GM21526 (cell line): ENCODE measurements around the gene LACTBL1.
A peak's percentile ranks its signal among the peaks of the same experiment; 100 is the strongest.

ENCODE experiments used
- ATAC-seq: cut with Tn5 transposase; IDR thresholded peaks from one replicate; pipeline ENCODE4 v1.9.1; 2021; ENCODE audit warnings: moderate library complexity; ENCODE audit not compliant: unreplicated experiment, low FRiP score

LACTBL1 gene

GRCh38 chr1:22976461-22977243 lies 4.0 kb upstream of the LACTBL1 start:
- peak; percentile 63 for ATAC-seq

GRCh38 chr1:22976127-22976460 lies 3.4 kb upstream of the LACTBL1 start:
- ATAC-seq: no peak

- no peak for ATAC-seq
Observed at GRCh38 chr1:22975694-22976093, 3.0 kb upstream of the LACTBL1 start.

GRCh38 chr1:22971611-22972405 lies 858 bp downstream of the LACTBL1 start:
- no peak for ATAC-seq

- no peak for ATAC-seq
Observed at GRCh38 chr1:22971161-22971560, 1.5 kb downstream of the LACTBL1 start.

GRCh38 chr1:22970096-22970495 lies 2.6 kb downstream of the LACTBL1 start:
- ATAC-seq: no peak

GRCh38 chr1:22969304-22969709 lies 3.4 kb downstream of the LACTBL1 start:
- no peak for ATAC-seq

GRCh38 chr1:22967833-22968232 lies 4.8 kb downstream of the LACTBL1 start:
- ATAC-seq: no peak

GRCh38 chr1:22966309-22966708 lies 6.4 kb downstream of the LACTBL1 start:
- ATAC-seq: no peak

GRCh38 chr1:22963044-22963677 lies 9.5 kb downstream of the LACTBL1 start:
- ATAC-seq: no peak

GRCh38 chr1:22962558-22962957 lies 10.1 kb downstream of the LACTBL1 start:
- ATAC-seq: no peak

GRCh38 chr1:22959545-22960360 lies 12.9 kb downstream of the LACTBL1 start:
- ATAC-seq: no peak

- ATAC-seq: no peak
Observed at GRCh38 chr1:22958556-22958955, 14.1 kb downstream of the LACTBL1 start.

GRCh38 chr1:22957066-22957465 lies 15.6 kb downstream of the LACTBL1 start:
- ATAC-seq: no peak

GRCh38 chr1:22955146-22955545 lies 17.5 kb downstream of the LACTBL1 start:
- ATAC-seq: no peak

GRCh38 chr1:22953740-22954141 lies 18.9 kb downstream of the LACTBL1 start:
- no peak for ATAC-seq

- ATAC-seq: no peak
Observed at GRCh38 chr1:22953057-22953739, 19.5 kb downstream of the LACTBL1 start.

- no peak for ATAC-seq
Observed at GRCh38 chr1:22952694-22953056, 20.0 kb downstream of the LACTBL1 start.

GRCh38 chr1:22951796-22952195 lies 20.9 kb downstream of the LACTBL1 start:
- no peak for ATAC-seq

GRCh38 chr1:22949822-22950331 lies 22.8 kb downstream of the LACTBL1 start:
- no peak for ATAC-seq
